ENCODE measurements around the gene KRTAP5-2. TPM values are rescaled to one million over a fixed set of nuclear protein-coding genes. Genes with fewer than 3 reads are reported as not detected.
"Not testable (repeated sequence)": the region's sequence is repeated elsewhere in the genome, so short reads cannot be mapped to it uniquely, and the experiment has no call there.

The KRTAP5-2 gene
- total RNA-seq = not detected

- no peak for DNase-seq (ENCODE audit: low spot score)
- H3K27ac ChIP-seq = no peak within 1 kb of the TSS
- H3K27me3 ChIP-seq (replicated peaks; ENCODE audit: insufficient read depth) = no peaks in the 10 kb centered on the region
- TF ChIP-seq POLR2AphosphoS5 (IDR thresholded peaks at IDR 0.05) (no peak), CTCF (IDR thresholded peaks at IDR 0.05) (no peak), POLR2A (IDR thresholded peaks at IDR 0.05) (no peak)
- WGBS = 80% methylated on average over 2 of the region's 4 CpGs
- no peak within 1 kb of the TSS for H3K4me3 ChIP-seq
- no peaks in the 10 kb centered on the region for H3K9me3 ChIP-seq
- H3K36me3 ChIP-seq = no peaks in the 10 kb centered on the region
- intact Hi-C loops (cut with DNase I) = no loop called here
- H3K4me1 ChIP-seq (replicated peaks) = no peaks in the 10 kb centered on the region
Observed at GRCh38 chr11:1597994-1598380, at the start of gene KRTAP5-2. Gene KRTAP5-2 (minus strand): TSS chr11:1598294. CDS start chr11:1598250, 44 bp downstream.

- intact Hi-C loops (cut with DNase I); DNase-seq (ENCODE audit: low spot score); H3K36me3 ChIP-seq; H3K27ac ChIP-seq; H3K27me3 ChIP-seq (replicated peaks; ENCODE audit: insufficient read depth); H3K9me3 ChIP-seq; H3K4me1 ChIP-seq (replicated peaks); H3K4me3 ChIP-seq: not testable (repeated sequence)
- 95% methylated on average over 10 of the region's 10 CpGs for WGBS
Observed at GRCh38 chr11:1646540-1646939, 48.4 kb upstream of the KRTAP5-2 start.

- Histone ChIP-seq H3K27ac (no peak overlapping the region), H3K4me1 (replicated peaks) (no peaks in the 10 kb centered on the region), H3K9me3 (no peaks in the 10 kb centered on the region), H3K36me3 (no peaks in the 10 kb centered on the region), H3K4me3 (no peak overlapping the region), H3K27me3 (replicated peaks; ENCODE audit: insufficient read depth) (no peaks in the 10 kb centered on the region)
- intact Hi-C loops (cut with DNase I) = no loop called here
- WGBS = 79% methylated on average over 11 of the region's 12 CpGs
- no peak for DNase-seq (ENCODE audit: low spot score)
- no peak for TF ChIP-seq CTCF (IDR thresholded peaks at IDR 0.05)
- TF ChIP-seq POLR2A (IDR thresholded peaks at IDR 0.05) = no peak
- TF ChIP-seq POLR2AphosphoS5 (IDR thresholded peaks at IDR 0.05) = no peak
Observed at GRCh38 chr11:1645357-1645821, 47.3 kb upstream of the KRTAP5-2 start.

GRCh38 chr11:1644601-1645356, 46.7 kb upstream of the KRTAP5-2 start:
- no peak for DNase-seq (ENCODE audit: low spot score)
- no peaks in the 10 kb centered on the region for H3K36me3 ChIP-seq
- H3K9me3 ChIP-seq = no peaks in the 10 kb centered on the region
- 85% methylated on average over 19 of the region's 20 CpGs for WGBS
- no peaks in the 10 kb centered on the region for H3K27me3 ChIP-seq (replicated peaks; ENCODE audit: insufficient read depth)
- TF ChIP-seq CTCF (IDR thresholded peaks at IDR 0.05) (no peak), POLR2A (IDR thresholded peaks at IDR 0.05) (no peak), POLR2AphosphoS5 (IDR thresholded peaks at IDR 0.05) (no peak)
- intact Hi-C loops (cut with DNase I) = no loop called here
- H3K4me1 ChIP-seq (replicated peaks) = no peaks in the 10 kb centered on the region
- no peak overlapping the region for H3K4me3 ChIP-seq
- no peak overlapping the region for H3K27ac ChIP-seq

- 93% methylated on average over 20 of the region's 20 CpGs for WGBS
- H3K4me3 ChIP-seq = no peak overlapping the region
- H3K9me3 ChIP-seq = no peaks in the 10 kb centered on the region
- H3K36me3 ChIP-seq = no peaks in the 10 kb centered on the region
- no peaks in the 10 kb centered on the region for H3K27me3 ChIP-seq (replicated peaks; ENCODE audit: insufficient read depth)
- H3K4me1 ChIP-seq (replicated peaks) = no peaks in the 10 kb centered on the region
- no peak overlapping the region for H3K27ac ChIP-seq
- intact Hi-C loops (cut with DNase I) = no loop called here
- no peak for DNase-seq (ENCODE audit: low spot score)
- TF ChIP-seq POLR2AphosphoS5 (IDR thresholded peaks at IDR 0.05) = no peak
- no peak for TF ChIP-seq CTCF (IDR thresholded peaks at IDR 0.05)
- TF ChIP-seq POLR2A (IDR thresholded peaks at IDR 0.05) = no peak
Observed at GRCh38 chr11:1643146-1643690, 45.1 kb upstream of the KRTAP5-2 start.

Data from prostate gland (tissue), 2 donors.